GM19328 (cell line): ENCODE data around the gene MYDGF.

ENCODE experiments used
- ATAC-seq: cut with Tn5 transposase; IDR thresholded peaks from one replicate; pipeline ENCODE4 v1.9.1; 2021; ENCODE audit warnings: mild to moderate bottlenecking, moderate library complexity; ENCODE audit not compliant: unreplicated experiment

Gene MYDGF

DNA sequence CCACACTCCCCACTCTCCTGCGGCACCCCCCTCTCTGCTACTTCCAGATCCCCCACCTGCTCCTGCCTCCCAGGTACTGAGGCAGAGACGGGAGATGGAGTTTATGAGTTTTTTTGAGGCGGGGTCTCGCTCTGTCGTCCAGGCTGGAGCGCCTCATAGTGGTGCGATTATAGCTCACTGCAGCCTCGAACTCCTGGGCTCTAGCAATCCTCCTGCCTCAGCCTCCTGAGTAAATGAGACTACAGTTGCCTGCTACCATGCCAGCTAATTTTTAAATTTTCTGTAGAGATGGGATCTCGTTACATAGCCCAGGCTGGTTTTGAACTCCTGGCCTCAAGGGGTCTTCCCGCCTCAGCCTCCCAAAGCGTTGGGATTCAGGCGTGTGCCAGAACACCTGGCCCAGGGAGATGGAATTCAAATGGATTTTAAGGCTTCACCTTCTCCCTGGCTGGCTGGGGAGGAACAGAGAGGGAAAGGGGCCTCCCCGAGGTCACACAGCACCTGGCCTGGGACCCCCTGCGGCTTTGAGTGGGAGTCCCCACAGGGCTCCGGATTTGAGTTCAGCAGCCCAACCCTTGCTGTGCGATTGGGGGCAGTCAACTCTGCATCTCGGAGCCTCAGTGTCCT is 50.4 kb downstream of the MYDGF start:
- ATAC-seq, result no peak

DNA sequence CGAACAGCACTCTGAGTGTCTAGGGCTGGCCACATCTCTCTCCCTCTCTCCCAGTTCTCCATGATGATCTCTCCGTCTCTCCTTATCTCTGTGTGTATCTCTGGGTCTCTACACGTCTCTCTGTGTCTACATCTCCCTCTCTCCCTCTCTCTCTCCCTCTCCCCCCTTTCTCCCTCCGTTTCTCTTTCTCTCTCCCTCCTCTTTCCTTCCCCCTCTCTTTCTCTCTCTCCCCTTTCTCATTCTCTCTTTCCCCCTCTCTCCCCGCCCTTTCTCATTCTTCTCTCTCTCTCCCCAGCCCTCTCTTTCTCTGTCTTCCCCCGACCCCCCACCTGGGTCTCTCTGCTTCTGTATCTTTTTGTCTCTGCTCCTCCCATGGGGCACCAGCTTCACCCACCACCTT is 52.1 kb downstream of the MYDGF start:
- ATAC-seq, result no peak

DNA sequence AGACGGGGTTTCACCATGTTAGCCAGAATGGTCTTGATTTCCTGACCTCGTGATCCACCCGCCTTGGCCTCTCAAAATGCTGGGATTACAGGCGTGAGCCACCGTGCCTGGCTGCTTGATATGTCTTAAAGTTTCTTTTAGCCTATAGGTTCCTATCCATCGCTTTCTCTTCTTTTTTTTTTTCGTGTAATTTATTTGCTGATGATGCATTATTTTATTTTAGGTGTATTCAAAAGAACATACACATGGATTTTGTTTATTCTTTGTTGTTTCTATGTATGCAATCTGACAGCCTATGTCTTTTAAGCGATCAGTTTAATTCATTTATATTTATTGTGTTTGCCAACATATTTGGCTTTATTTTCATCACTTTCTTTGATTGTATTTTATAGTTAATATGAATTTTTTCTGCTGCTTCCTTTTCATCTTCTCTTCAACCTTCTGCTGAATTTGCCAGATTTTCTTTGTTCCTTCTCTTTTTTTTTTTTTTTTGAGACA is 56.8 kb downstream of the MYDGF start:
- no peak for ATAC-seq

DNA sequence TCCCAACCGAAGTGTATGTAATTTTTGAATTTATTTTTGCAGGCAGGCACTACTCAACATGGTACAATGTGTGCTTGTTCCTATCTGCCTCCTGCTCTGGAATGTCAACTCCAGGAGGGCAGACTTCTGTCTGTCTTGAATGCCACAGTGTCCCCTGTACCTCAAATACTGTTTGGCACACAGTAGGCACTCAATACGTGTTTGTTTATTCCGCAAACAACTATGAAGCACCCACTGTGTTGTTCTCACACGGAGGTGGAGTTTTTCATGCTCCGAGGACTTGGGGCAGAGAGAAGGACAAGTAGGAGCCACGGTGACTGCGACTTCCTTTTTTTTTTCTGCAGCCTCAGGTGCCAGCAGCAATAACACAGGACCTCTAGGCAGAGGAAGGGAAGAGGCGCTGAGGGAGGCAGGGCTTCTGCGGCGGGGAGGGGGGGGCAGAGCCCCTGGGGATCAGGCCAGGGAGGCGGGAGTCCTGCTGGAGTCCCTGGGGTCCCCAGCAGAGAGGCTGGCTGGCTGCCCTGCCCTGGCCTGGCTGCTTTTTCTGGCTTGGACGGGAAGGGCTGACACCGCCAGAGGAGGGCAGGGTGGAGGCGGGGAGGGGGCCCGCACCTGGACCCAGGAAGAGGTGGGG is 60.1 kb downstream of the MYDGF start:
- ATAC-seq, result no peak
